Hematopoietic multipotent progenitor cell treated with erythropoietin and hydrocortisone succinate and interleukin-3 and kit ligand, for 8 days (in vitro differentiated cells): ENCODE data around the gene RIF1.
"Not testable (repeated sequence)": the region's sequence is repeated elsewhere in the genome, so short reads cannot be mapped to it uniquely, and the experiment has no call there.

ENCODE experiments used
- DNase-seq: peaks from one replicate; pipeline ENCODE4 v3.0.0-alpha.2; 2015

The RIF1 gene

DNA sequence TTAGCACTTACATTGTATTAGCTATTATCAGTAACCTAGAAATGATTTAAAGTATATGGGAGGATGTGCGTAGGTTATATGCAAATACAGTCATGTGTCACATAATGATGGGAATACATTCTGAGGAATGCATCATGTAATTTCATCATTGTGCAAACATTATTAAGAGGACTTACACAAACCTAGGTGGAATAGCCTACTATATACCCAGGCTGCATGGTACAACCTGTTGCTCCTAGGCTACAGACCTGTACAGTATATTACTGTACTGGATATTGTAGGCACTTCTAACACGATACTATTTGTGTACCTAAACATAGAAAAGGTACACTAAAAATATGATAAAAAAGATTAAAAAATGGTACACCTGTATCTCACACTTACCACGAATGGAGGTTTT is 7.9 kb downstream of the RIF1 start:
- no peak for DNase-seq

DNA sequence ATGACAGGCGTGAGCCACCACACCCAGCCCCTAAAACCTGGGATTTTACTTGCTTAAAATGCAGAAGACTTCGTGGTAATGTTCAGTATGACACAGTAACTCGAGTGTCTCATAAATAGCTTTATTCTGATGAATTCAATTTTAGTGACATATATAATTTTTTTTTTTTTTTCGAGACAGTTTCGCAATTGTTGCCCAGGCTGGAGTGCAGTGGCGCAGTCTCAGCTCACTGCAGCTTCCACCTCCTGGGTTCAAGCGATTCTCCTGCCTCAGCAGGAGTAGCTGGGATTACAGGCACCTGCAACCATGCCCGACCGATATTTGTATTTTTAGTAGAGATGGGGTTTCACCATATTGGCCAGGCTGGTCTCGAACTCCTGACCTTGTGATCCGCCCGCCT is 12.0 kb downstream of the RIF1 start:
- DNase-seq = not testable (repeated sequence)

DNA sequence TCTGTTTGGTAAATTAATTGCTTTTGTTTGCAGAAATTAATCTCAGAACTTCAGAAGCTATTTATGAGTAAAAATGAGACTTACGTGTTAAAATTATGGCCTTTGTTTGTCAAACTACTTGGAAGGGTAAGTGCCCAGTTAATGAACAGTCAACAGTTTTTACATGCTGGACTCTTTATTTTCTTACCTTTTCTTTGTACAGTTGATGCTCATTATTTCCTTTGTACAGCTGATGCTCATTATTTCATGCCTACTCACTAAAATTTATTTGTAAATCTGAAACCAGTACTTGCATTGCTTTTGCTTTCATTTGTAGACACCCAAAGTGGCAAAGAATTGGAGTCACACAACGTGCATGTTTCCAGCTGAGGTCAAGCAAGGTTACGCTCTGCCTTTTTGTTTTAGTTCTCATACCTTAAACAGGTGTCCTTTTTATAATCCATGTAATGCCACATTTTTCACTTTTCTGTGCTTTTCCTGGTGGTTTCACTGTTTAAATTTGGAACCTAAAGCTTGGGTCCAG is 13.3 kb downstream of the RIF1 start:
- DNase-seq = no peak

DNA sequence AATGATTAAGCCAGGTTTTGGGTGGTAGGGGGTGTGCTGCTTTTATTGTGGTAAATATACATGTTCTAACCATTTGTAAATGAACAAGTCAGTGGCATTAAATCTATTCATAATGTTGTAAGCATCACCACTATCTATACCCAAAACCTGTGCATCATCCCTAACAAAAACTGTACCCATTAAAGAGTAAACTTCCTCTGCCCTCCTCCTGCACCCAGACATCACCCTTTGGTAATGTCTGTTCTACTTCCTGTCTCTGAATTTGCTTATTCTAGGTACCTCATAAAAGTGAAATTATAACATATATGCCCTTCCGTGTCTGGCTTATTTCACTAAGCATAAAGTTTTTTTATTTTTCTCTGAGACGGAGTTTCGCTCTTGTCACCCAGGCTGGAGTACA is 14.1 kb downstream of the RIF1 start:
- no peak for DNase-seq

DNA sequence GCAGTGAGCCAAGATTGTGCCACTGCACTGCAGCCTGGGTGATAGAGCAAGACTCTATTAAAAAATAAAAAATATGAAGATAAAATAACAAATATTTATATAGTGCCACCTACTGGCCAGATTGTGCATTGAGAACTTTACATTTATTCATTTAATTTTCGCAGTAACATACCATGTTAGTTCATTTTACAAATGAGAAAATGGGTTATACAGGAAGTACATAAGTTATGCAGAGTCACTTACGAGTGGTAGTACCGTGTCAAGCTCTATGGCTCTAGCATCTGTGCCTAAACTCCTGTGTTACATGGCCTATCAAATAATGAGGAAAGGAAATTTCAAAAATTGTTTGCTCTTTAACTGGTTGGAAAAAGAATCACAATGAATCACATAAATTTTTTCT is 27.9 kb downstream of the RIF1 start:
- peak; percentile 68 for DNase-seq

DNA sequence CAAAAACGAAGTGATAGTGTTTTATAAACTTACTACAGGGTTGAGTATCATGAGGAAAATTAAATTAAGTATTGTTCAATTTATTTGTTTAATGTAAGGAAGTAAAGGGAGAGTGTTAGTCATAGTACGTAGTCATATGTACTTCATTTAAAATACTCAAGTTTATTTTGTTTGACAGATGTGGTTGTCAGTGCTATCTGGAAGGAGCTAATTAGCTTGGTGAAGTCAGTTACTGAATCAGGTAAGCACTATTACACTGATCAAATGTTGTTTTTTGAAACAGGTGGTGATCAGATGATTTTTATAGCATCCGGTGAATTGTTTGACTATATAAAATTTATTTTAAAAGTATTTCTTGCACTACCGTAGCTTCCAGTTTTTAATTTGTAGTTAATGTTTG is 28.8 kb downstream of the RIF1 start:
- no peak for DNase-seq

DNA sequence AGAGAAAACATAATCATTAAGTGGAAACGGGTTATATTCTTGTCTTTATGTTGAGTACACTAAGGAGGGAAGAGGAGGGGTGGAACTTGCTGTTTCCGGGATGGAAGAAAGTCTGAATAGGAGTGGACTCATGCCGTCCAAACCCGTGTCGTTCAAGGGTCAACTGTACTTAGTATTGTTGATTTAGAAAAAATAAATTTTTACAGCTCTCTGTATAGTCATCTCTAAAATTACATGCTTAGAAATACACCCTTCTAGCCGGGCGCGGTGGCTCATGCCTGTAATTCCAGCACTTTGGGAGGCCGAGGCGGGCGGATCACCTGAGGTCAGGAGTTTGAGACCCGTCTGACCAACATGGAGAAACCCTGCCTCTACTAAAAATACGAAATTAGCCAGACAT is 29.4 kb downstream of the RIF1 start:
- DNase-seq = no peak

DNA sequence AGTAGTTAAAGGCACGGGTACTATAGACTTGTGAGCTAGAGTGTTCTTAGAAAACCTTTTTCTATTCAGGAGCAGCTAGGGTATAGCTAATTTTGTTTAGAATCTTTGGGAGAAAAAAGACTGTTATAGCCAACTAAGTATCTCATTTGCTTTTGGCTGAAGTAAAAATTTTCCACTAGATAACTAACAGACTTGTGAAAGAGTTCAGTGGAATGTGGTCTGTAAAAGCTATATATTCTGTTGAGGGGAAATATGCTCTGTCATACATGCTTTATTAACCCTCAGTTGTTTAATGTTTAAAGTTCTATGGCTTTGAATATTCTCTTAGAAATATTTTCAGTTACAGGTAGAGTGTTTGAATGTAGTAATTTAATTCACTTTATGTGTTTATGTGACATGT is 49.7 kb downstream of the RIF1 start:
- DNase-seq = no peak

DNA sequence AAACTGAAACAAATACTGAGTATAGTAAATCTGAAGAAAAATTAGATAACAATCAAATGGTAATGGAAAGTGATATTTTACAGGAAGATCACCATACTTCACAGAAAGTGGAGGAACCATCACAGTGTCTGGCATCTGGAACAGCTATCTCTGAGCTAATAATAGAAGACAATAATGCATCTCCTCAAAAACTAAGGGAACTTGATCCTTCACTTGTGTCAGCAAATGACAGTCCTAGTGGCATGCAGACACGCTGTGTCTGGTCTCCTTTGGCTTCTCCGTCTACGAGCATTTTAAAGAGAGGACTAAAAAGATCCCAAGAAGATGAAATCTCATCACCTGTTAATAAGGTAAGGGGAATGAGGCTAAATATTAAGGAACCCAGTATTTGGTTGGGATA is 56.1 kb downstream of the RIF1 start:
- no peak for DNase-seq

DNA sequence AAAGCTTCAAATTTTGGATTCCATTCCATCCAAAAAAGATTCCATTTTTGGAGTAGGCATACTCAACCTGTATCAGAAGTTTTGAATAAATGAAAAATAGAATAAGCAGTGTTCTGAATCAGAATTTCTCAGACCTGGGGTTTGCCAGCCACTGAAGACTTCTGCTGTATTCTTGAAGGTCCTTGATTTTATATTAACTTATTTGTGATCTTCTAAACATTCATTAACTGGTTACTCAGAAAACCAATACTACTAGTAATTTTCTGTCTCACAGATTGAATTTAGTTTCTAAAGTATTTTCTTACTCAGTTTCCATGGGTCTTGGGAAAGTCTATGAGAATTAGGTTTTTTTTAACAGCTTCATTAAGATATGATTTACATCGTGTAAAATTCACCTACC is 60.9 kb downstream of the RIF1 start:
- no peak for DNase-seq

DNA sequence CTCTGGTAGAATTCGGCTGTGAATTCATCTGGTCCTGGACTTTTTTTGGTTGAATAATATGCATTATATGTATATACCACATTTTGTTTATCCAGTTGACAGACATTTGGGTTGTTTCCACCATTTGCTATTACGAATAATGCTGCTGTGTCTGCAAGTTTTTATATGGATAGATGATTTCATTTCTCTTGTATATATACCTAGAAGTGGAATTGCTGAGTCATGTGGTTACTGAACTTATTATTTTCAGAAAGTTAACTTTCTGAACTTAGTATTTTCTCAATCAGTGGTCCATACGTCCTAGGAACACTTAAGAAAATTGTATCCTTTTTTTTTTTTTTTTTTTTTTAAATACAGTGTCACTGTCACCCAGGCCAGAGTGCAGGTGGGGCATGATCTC is 63.3 kb downstream of the RIF1 start:
- no peak for DNase-seq

DNA sequence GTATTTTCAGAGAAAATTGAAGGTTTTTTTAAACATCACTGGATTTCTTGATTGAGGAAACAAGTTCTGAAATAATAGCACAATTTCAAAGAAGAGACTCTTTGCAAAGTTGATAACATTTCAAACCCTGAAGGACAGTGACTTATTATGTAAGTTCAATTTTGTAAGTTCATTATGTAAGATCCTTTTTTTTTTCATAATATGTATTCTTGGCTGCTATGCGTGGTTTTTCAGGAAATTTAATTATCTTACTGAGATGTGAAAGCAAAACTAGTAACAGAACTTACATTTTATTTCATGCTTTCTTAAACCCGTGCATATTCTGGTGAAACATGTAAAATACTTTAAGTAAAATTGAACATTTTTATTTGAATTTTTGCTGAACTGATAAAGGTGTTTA is 65.4 kb downstream of the RIF1 start:
- DNase-seq = no peak

DNA sequence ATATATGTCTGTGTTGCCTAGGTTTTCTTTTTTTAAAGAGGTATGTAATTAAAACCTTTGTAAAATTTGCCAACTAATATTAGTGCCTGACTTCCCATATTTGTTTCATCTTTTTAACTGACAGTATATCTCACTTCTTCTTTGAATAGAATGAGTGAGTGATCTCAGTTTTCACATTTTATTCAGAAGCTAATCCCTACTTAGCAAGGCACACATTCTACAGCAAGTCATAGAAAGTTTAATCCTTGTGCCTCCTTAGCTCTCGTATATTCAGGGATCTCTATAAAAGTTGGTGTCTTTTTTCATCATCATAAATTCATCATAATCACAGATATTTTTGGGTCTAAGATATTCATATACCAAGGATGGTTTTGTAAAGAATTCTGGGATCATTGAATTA is 66.6 kb downstream of the RIF1 start:
- DNase-seq = no peak

DNA sequence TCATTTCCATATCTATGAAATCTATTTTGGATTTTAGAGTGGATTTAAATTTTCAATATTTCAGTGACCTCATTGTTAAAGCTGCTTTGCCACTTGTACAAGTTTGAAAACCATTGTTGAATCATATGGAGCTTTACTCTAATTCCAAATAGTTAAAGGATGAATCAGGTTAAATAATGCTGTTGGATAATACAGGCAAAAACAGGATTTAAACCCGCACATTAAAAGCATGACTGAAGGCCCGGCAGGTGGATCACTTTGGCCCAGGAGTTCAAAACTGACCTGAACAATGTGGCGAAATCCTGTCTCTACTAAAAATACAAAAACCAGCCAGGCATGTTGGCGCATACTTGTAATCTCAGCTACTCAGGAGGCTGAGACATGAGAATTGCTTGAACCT is 68.3 kb downstream of the RIF1 start:
- DNase-seq = no peak

DNA sequence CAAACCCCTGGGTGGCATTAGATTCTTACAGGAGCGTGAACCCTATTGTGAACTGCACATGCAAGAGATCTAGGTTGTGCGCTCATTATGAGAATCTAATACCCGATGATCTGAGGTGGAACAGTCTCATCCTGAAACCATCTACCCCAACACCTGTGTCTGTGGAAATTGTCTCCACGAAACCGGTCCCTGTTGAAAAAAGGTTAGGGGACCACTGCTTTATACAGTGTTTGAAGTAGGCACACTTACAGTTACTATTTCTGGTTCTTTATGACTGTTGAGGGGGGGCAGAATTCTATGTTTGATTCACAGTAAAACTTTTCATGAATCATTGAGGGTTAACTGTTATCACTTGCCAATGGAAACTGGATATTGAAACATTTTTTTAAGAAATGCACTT is 72.0 kb downstream of the RIF1 start:
- no peak for DNase-seq

DNA sequence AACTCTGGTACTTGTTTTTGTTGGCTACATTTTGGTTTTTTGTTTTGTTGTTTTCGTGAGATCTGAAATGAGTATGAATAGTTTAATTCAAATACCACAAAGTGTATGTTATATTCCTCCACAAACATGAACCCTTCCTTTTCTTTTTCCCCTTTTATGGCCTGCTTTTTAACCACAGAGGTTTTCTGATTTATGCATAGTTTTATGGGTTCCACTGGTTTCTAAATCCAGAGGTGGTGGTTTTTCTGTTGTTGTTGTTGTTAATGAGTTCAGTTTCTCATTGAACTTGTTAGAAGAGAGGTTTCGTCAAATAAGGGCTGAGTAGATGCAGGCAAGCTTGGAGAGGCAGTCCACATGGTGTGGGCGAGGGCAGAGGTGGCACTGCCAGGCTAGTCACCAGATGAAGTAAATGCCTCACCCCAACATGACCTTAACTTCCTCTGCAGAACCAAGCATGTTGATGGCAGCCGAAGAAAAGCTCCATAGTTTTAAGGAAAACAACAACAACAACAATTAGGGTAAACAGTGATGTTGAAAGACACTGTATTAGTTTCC is 72.5 kb downstream of the RIF1 start:
- DNase-seq = no peak

DNA sequence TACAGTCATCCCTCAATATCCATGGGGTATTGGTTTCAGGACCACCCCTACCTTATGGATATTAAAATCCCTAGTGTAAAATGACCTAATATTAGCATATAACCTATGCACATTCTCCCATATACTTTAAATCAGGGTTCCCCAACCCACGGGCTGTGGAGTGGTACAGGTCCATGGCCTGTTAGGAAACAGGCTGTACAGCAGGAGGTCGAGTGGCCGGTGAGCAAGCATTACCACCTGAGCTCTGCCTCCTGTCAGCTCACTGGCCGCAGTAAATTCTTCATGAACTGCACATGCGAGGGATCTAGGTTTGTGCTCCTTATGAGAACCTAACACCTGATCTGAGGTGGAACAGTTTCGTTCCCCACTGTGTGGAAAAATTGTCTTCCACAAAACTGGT is 73.8 kb downstream of the RIF1 start:
- DNase-seq = no peak

DNA sequence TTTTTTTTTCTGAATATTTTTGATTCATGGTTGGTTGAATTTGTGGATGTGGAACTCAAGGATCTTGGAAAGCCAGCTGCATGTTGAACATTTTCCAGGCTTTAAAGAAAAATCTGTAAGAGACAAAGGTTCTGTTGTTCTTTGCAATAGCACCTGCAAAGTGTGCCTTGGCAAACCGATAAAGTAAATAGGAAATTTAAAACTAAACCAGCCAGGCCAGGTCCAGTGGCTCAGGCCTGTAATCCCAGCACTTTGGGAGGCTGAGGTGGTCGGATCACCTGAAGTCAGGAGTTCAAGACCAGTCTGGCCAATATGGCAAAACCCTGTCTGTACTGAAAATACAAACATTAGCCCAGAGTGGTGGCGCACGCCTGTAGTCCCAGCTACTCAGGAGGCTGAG is 74.4 kb downstream of the RIF1 start:
- no peak for DNase-seq

DNA sequence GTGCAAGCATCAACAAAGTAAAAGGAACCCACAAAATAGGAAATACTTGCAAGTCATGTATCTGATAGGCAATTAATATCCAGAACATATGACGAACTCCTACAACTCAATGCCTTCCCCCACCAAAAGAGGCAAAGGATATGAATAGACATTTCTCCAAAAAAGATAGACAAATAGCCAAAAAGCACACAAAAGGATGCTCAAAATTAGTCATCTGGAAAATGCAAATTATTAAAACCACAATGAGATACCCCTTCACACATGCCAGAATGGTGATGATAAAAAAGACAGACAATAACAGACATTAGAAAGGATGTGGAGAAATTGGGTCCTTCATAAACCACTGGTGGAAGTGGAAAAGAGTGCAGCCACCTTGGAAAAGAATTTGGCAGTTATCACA is 76.4 kb downstream of the RIF1 start:
- no peak for DNase-seq

DNA sequence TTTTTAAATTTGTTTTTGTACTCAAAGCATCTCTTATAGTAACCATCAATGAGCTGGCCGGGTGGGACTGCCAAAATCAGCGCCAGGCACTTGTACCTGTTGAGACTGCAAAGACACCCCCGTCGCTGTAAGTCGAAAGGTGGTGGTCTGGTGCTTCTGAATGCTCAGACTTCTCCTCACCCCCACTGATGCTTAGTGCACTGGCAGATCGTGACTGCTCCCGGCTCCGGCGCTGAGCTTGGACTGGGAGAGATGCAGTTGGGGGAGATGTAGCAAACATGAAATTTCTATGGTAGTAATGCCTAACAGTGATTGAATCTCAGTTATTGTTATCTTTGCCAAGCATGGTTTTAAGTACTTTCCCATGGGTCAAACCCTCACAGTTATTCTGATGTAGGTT is 80.6 kb downstream of the RIF1 start:
- no peak for DNase-seq

DNA sequence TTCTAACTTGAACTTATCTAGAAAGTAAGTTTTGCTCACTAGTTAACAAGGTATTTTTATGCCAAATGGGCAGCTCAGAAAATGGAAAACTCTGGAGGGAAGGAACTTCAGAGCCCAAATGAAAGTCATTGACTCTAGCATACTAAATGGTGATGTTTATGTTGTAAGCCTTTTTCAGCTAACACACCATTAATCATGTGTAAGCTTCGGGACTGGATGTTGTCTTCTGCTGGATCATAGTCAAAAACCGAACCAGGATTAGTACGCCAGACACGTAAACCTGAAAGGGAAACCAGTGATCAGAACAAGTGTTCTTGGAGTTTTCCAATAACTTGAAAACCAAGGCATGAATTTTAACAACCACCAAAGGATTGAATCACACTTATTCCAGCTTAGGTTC is 81.8 kb downstream of the RIF1 start:
- DNase-seq = no peak

DNA sequence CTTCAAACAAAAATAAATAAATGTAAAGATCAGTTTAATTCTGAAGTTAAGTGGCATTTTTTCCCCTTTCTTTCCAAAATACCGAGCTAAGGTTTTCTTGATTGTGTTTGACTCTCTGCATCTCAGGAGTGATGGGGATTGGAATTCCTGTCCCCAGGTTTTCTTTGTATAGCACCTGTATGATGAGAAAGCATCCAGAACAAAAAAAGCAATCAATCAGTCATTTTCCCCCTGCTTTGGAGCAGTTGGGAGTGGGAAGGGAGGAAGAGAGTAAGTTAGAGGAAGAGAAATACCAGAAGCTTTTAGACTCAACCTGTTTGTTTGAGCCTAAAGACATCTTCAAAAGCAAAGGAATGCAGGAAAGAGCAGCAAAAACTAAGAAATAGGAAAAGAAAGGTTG is 88.5 kb downstream of the RIF1 start:
- DNase-seq = no peak

DNA sequence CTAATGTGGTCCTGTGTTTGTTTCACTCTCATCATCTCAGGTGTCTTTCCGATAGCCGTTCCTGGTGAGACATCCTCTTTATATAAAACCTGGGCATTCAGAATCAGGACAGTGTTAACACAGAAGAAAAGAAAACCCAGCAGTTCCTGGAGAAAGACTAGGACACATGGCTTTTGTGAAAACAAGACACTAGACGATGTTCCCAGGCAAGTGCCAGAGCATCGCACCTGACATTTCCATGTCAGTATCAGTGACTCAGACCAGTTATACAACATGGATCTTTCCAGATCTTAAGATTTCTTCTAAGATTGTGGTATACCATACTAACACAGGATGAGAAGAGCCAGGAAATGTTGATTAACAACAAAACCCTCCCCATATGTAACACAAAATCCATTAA is 96.5 kb downstream of the RIF1 start:
- no peak for DNase-seq

DNA sequence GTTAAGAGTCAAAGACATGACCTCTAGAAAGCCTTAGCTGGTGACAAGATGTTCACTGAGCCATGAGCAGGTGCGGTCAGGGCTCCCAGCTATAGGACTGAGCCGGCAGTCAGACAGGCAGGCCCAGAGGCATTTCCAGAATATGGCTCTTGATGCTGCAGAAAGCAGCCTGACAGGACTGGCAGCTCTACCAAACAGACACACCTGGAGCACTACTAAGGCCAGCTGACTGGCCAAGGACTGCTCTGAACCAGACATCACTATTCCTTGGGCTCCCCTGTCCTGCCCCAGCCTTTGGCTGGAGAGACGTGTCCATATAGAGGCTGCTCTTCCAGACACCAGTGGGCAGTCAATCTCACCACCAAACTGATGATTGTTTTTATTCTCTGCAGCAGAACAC is 98.8 kb downstream of the RIF1 start:
- DNase-seq = no peak

DNA sequence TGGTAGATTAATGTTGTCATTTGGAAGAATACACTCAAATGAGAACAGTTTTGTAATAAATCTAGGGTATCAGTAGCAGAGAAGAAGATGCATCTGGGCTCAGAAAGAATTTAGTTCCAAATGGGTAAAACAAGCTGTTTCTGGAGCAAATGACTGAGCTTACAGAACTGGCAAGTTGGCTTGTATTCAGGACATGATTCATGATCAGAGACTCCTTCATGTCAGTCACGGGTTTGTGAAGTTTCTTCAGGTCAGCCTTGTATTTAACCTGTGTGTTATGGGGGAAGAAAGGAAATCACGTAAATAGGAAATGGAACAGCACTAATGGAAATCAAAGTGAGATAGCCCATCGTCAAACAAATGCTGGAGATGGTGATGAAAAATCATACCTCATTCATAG is 109.1 kb downstream of the RIF1 start:
- DNase-seq = no peak

DNA sequence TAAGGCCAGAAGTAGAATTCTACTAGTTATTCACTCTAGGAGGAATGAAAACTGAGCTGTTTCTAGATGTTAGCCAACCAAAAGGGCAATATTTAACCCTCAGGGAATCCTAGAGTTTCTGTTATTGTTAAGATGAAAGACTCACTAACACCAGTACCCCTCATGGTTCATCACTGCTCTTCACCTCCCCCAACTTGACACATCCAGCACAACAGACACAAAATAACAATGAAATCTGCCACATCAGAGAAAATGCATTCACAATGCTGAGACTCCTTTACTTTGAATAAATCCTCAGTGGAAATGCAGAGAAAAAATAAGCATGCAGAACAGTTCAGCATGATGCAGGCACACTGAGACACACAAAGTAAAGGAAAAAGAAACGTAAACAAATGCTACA is 111.3 kb downstream of the RIF1 start:
- no peak for DNase-seq
